H1 (cell line): ENCODE data around the gene WDR44. TPM values are rescaled to one million over a fixed set of nuclear protein-coding genes. Genes with fewer than 3 reads are reported as not detected.

Source experiments
- CEBPB ChIP-seq: IDR thresholded peaks from 2 replicates; pipeline ENCODE4 v1.6.1; 2012; ENCODE audit warnings: low read depth, low read length
- EP300 ChIP-seq, 2 experiments: IDR thresholded peaks; 1 replicate in 1 of 2; 2 replicates in 1 of 2; pipeline ENCODE4 v1.6.1; 2011 to 2012; ENCODE audit warnings: low read depth in 2 of 2, low read length in 2 of 2, mild to moderate bottlenecking in 2 of 2, borderline replicate concordance in 1 of 2, inconsistent platforms in 1 of 2, moderate library complexity in 1 of 2
- MAFK ChIP-seq: IDR thresholded peaks from 2 replicates; pipeline ENCODE4 v1.6.1; 2012; ENCODE audit warnings: low read depth, mild to moderate bottlenecking, improper control_type of control experiment, low read length
- NRF1 ChIP-seq: IDR thresholded peaks from 2 replicates; pipeline ENCODE4 v1.6.1; 2011; ENCODE audit warnings: mild to moderate bottlenecking, low read depth, low read length, improper control_type of control experiment
- POU5F1 ChIP-seq: IDR thresholded peaks from 2 replicates; pipeline ENCODE4 v1.6.1; 2011; ENCODE audit warnings: low read depth, mild to moderate bottlenecking, low read length, moderate library complexity
- polyA plus RNA-seq, 7 experiments: library from polyadenylated mRNA; depleted of rRNA in 3 of 7; stranded (reverse) in 5 of 7; unstranded in 2 of 7; fragments of >200 nt in 5 of 7; fragments of 200-250 nt in 2 of 7; gene quantifications; 1 replicate in 5 of 7; 2 replicates in 1 of 7; 4 replicates in 1 of 7; pipeline versions ENCODE4 v1.2.1 to v1.2.3, GENCODE V29; 2011 to 2013; ENCODE audit warnings: missing spikeins in 2 of 7, mixed read lengths in 2 of 7
- total RNA-seq: library from RNA; stranded (reverse); fragmentation: NEBNext Ultra II Directional; extraction: Animal tissue kit (Norgen Biotek cat#: 25700); gene quantifications from 2 replicates; pipeline ENCODE4 v1.2.1, GENCODE V29; 2021
- TF ChIP-seq, protein P1 (sequence below): fragments of 300-600 bp; sonication (generic); IDR thresholded peaks from 2 replicates; pipeline ENCODE4 v1.7.1; 2012; ENCODE audit warnings: low read length, moderate library complexity, mild to moderate bottlenecking, inconsistent platforms; ENCODE audit not compliant: insufficient replicate concordance

The WDR44 gene
- total and polyA plus RNA-seq, 2 of the 8 experiments (the other 6 are each of a cell fraction or from before 2014, with no cell fraction given) = 5.1 to 17.2 TPM

DNA sequence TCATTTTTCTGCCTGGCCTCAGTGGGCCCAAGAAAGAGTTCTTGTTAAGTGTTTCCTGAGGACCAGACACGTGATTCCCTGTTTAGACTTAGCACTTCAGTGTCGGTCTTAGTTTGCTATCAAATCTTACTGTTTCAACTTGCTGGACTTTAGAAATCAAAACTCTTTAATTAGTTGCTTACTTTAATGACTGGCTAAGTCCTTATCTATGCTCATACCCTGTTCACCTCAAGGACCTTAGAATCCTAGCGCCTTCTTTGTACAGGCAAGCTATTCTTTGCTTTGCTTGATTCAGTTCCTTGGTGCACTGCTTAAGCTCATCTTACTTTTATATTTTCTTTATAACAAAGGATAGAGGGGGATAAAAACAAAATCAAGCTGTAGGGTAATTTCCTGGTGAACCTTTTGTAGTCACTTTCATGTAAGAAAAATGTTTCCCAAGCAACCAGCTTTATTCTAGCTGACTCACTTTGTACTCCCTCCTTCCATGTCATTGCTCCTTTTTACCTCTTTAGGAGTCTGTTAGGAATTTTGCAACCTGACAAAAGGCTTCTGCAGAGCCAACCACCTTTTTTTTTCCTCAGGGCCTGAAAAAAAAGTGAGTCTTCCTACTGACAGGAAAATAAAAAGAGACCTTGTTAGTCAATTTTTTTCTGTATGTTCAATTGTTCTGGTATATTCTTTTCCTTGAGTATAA lies 14.7 kb downstream of the WDR44 start (continued):
- TF ChIP-seq, protein P1, sequence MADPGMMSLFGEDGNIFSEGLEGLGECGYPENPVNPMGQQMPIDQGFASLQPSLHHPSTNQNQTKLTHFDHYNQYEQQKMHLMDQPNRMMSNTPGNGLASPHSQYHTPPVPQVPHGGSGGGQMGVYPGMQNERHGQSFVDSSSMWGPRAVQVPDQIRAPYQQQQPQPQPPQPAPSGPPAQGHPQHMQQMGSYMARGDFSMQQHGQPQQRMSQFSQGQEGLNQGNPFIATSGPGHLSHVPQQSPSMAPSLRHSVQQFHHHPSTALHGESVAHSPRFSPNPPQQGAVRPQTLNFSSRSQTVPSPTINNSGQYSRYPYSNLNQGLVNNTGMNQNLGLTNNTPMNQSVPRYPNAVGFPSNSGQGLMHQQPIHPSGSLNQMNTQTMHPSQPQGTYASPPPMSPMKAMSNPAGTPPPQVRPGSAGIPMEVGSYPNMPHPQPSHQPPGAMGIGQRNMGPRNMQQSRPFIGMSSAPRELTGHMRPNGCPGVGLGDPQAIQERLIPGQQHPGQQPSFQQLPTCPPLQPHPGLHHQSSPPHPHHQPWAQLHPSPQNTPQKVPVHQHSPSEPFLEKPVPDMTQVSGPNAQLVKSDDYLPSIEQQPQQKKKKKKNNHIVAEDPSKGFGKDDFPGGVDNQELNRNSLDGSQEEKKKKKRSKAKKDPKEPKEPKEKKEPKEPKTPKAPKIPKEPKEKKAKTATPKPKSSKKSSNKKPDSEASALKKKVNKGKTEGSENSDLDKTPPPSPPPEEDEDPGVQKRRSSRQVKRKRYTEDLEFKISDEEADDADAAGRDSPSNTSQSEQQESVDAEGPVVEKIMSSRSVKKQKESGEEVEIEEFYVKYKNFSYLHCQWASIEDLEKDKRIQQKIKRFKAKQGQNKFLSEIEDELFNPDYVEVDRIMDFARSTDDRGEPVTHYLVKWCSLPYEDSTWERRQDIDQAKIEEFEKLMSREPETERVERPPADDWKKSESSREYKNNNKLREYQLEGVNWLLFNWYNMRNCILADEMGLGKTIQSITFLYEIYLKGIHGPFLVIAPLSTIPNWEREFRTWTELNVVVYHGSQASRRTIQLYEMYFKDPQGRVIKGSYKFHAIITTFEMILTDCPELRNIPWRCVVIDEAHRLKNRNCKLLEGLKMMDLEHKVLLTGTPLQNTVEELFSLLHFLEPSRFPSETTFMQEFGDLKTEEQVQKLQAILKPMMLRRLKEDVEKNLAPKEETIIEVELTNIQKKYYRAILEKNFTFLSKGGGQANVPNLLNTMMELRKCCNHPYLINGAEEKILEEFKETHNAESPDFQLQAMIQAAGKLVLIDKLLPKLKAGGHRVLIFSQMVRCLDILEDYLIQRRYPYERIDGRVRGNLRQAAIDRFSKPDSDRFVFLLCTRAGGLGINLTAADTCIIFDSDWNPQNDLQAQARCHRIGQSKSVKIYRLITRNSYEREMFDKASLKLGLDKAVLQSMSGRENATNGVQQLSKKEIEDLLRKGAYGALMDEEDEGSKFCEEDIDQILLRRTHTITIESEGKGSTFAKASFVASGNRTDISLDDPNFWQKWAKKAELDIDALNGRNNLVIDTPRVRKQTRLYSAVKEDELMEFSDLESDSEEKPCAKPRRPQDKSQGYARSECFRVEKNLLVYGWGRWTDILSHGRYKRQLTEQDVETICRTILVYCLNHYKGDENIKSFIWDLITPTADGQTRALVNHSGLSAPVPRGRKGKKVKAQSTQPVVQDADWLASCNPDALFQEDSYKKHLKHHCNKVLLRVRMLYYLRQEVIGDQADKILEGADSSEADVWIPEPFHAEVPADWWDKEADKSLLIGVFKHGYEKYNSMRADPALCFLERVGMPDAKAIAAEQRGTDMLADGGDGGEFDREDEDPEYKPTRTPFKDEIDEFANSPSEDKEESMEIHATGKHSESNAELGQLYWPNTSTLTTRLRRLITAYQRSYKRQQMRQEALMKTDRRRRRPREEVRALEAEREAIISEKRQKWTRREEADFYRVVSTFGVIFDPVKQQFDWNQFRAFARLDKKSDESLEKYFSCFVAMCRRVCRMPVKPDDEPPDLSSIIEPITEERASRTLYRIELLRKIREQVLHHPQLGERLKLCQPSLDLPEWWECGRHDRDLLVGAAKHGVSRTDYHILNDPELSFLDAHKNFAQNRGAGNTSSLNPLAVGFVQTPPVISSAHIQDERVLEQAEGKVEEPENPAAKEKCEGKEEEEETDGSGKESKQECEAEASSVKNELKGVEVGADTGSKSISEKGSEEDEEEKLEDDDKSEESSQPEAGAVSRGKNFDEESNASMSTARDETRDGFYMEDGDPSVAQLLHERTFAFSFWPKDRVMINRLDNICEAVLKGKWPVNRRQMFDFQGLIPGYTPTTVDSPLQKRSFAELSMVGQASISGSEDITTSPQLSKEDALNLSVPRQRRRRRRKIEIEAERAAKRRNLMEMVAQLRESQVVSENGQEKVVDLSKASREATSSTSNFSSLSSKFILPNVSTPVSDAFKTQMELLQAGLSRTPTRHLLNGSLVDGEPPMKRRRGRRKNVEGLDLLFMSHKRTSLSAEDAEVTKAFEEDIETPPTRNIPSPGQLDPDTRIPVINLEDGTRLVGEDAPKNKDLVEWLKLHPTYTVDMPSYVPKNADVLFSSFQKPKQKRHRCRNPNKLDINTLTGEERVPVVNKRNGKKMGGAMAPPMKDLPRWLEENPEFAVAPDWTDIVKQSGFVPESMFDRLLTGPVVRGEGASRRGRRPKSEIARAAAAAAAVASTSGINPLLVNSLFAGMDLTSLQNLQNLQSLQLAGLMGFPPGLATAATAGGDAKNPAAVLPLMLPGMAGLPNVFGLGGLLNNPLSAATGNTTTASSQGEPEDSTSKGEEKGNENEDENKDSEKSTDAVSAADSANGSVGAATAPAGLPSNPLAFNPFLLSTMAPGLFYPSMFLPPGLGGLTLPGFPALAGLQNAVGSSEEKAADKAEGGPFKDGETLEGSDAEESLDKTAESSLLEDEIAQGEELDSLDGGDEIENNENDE = no peak
- TF ChIP-seq CEBPB (no peak), POU5F1 (no peak), NRF1 (no peak), EP300 (IDR thresholded peaks at IDR 0.05; ENCODE audit: borderline replicate concordance in 1 of 2, low read depth in 2 of 2, low read length in 2 of 2) (no peak), MAFK (no peak)
